GM23338 (cell line): ENCODE results near the gene ATP10A.

Experiments used
- CTCF ChIP-seq, 2 experiments: fragments of 200-600 bp in 1 of 2; sonication (generic) in 1 of 2; conservative IDR thresholded peaks; 2 replicates each; pipeline versions ENCODE4 v1.5.1 to v1.6.1; 2016 to 2017; ENCODE audit warnings: antibody characterized with exemption in 2 of 2, low read depth in 2 of 2, mild to moderate bottlenecking in 2 of 2, moderate library complexity in 1 of 2
- EZH2 ChIP-seq: fragments of 200-600 bp; sonication (generic); IDR thresholded peaks from one replicate; pipeline ENCODE4 v1.8.0; 2017; ENCODE audit warnings: antibody characterized with exemption, mild to moderate bottlenecking, low read depth; ENCODE audit not compliant: unreplicated experiment
- EZH2phosphoT487 ChIP-seq: fragments of 200-600 bp; sonication (generic); IDR thresholded peaks from one replicate; pipeline ENCODE4 v1.8.1; 2018; ENCODE audit warnings: antibody characterized with exemption; ENCODE audit not compliant: unreplicated experiment
- NANOG ChIP-seq: IDR thresholded peaks from 2 replicates; pipeline ENCODE4 v1.6.1; 2016; ENCODE audit warnings: antibody characterized with exemption, borderline replicate concordance
- POLR2AphosphoS5 ChIP-seq: IDR thresholded peaks from 2 replicates; pipeline ENCODE4 v1.6.1; 2016; ENCODE audit warnings: antibody characterized with exemption, low read depth
- REST ChIP-seq: IDR thresholded peaks from one replicate; pipeline ENCODE4 v1.6.1; 2018; ENCODE audit warnings: antibody characterized with exemption; ENCODE audit not compliant: unreplicated experiment

- TF ChIP-seq CTCF (conservative IDR thresholded peaks at IDR 0.05; ENCODE audit: low read depth in 2 of 2) (no peak), REST (no peak), POLR2AphosphoS5 (no peak), EZH2 (no peak), NANOG (no peak), EZH2phosphoT487 (no peak)
Measured at GRCh38 chr15:25688166-25688565, 175.0 kb downstream of the ATP10A start.
